K562 (cell line): ENCODE measurements around the gene YJU2.

Source experiments
- FOXK1 ChIP-seq: sonication (generic); formaldehyde crosslinking; IDR thresholded peaks from 2 replicates; pipeline ENCODE4 v1.8.0; 2022; ENCODE audit warnings: missing genetic modification reagents, mild to moderate bottlenecking, borderline replicate concordance
- GTF2F1 ChIP-seq: IDR thresholded peaks from 2 replicates; pipeline ENCODE4 v1.6.1; 2011; ENCODE audit warnings: low read depth, low read length, improper control_type of control experiment
- MNT ChIP-seq, 2 experiments: fragments of 450-650 bp; conservative IDR thresholded peaks; 2 replicates each; pipeline ENCODE4 v1.6.1; 2017; ENCODE audit warnings: mild to moderate bottlenecking in 2 of 2, moderate library complexity in 2 of 2
- NEUROD1 ChIP-seq: fragments of 150-350 bp; IDR thresholded peaks from 2 replicates; pipeline ENCODE4 v1.6.1; 2014; ENCODE audit warnings: borderline replicate concordance, low read length, low read depth; ENCODE audit not compliant: partially characterized antibody
- POLR2A ChIP-seq: fragments of 450-650 bp; conservative IDR thresholded peaks from 2 replicates; pipeline ENCODE4 v1.6.1; 2016
- SP2 ChIP-seq: IDR thresholded peaks from 2 replicates; pipeline ENCODE4 v1.6.1; 2011; ENCODE audit warnings: mild to moderate bottlenecking, low read depth, low read length, moderate library complexity; ENCODE audit not compliant: poor library complexity, severe bottlenecking; ENCODE audit errors: extremely low read depth
- TF ChIP-seq, protein P1 (sequence below): fragments of 450-650 bp; IDR thresholded peaks from 2 replicates; pipeline ENCODE4 v1.6.1; 2018; ENCODE audit not compliant: partially characterized antibody
- TF ChIP-seq, protein P2 (sequence below), 3 experiments: IDR thresholded peaks in 2 of 3; conservative IDR thresholded peaks in 1 of 3; 2 replicates each; pipeline ENCODE4 v1.5.1; 2011 to 2012; ENCODE audit warnings: low read length in 3 of 3, mild to moderate bottlenecking in 3 of 3, control low read depth in 2 of 3, improper control_type of control experiment in 1 of 3, inconsistent platforms in 1 of 3, low read depth in 1 of 3, mixed read lengths in 1 of 3, moderate library complexity in 1 of 3; ENCODE audit not compliant: insufficient read depth in 2 of 3
- TF ChIP-seq, protein P3 (sequence below), 2 experiments: fragments of 150-350 bp in 1 of 2; IDR thresholded peaks; 2 replicates each; pipeline ENCODE4 v1.6.1; 2012 to 2016; ENCODE audit warnings: low read depth in 2 of 2, low read length in 2 of 2, mild to moderate bottlenecking in 1 of 2, moderate library complexity in 1 of 2
- TF ChIP-seq, protein P4 (sequence below): sonication (generic); formaldehyde crosslinking; IDR thresholded peaks from 2 replicates; pipeline ENCODE4 v1.8.0; 2022; ENCODE audit warnings: missing genetic modification reagents, mild to moderate bottlenecking, moderate library complexity, borderline replicate concordance

GRCh38 chr19:4295972-4296771 is 49.3 kb downstream of the YJU2 start:
- TF ChIP-seq, protein P1, sequence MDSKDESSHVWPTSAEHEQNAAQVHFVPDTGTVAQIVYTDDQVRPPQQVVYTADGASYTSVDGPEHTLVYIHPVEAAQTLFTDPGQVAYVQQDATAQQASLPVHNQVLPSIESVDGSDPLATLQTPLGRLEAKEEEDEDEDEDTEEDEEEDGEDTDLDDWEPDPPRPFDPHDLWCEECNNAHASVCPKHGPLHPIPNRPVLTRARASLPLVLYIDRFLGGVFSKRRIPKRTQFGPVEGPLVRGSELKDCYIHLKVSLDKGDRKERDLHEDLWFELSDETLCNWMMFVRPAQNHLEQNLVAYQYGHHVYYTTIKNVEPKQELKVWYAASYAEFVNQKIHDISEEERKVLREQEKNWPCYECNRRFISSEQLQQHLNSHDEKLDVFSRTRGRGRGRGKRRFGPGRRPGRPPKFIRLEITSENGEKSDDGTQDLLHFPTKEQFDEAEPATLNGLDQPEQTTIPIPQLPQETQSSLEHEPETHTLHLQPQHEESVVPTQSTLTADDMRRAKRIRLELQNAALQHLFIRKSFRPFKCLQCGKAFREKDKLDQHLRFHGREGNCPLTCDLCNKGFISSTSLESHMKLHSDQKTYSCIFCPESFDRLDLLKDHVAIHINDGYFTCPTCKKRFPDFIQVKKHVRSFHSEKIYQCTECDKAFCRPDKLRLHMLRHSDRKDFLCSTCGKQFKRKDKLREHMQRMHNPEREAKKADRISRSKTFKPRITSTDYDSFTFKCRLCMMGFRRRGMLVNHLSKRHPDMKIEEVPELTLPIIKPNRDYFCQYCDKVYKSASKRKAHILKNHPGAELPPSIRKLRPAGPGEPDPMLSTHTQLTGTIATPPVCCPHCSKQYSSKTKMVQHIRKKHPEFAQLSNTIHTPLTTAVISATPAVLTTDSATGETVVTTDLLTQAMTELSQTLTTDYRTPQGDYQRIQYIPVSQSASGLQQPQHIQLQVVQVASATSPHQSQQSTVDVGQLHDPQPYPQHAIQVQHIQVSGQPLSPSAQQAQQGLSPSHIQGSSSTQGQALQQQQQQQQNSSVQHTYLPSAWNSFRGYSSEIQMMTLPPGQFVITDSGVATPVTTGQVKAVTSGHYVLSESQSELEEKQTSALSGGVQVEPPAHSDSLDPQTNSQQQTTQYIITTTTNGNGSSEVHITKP = no peak
- TF ChIP-seq SP2 = no peak
- TF ChIP-seq NEUROD1 = no peak
- TF ChIP-seq, protein P2, sequence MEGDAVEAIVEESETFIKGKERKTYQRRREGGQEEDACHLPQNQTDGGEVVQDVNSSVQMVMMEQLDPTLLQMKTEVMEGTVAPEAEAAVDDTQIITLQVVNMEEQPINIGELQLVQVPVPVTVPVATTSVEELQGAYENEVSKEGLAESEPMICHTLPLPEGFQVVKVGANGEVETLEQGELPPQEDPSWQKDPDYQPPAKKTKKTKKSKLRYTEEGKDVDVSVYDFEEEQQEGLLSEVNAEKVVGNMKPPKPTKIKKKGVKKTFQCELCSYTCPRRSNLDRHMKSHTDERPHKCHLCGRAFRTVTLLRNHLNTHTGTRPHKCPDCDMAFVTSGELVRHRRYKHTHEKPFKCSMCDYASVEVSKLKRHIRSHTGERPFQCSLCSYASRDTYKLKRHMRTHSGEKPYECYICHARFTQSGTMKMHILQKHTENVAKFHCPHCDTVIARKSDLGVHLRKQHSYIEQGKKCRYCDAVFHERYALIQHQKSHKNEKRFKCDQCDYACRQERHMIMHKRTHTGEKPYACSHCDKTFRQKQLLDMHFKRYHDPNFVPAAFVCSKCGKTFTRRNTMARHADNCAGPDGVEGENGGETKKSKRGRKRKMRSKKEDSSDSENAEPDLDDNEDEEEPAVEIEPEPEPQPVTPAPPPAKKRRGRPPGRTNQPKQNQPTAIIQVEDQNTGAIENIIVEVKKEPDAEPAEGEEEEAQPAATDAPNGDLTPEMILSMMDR (IDR thresholded peaks at IDR 0.05 in 2 of 3, conservative IDR thresholded peaks at IDR 0.05 in 1 of 3; ENCODE audit: insufficient read depth in 2 of 3, low read depth in 1 of 3, low read length in 3 of 3) = no peak
- TF ChIP-seq, protein P3, sequence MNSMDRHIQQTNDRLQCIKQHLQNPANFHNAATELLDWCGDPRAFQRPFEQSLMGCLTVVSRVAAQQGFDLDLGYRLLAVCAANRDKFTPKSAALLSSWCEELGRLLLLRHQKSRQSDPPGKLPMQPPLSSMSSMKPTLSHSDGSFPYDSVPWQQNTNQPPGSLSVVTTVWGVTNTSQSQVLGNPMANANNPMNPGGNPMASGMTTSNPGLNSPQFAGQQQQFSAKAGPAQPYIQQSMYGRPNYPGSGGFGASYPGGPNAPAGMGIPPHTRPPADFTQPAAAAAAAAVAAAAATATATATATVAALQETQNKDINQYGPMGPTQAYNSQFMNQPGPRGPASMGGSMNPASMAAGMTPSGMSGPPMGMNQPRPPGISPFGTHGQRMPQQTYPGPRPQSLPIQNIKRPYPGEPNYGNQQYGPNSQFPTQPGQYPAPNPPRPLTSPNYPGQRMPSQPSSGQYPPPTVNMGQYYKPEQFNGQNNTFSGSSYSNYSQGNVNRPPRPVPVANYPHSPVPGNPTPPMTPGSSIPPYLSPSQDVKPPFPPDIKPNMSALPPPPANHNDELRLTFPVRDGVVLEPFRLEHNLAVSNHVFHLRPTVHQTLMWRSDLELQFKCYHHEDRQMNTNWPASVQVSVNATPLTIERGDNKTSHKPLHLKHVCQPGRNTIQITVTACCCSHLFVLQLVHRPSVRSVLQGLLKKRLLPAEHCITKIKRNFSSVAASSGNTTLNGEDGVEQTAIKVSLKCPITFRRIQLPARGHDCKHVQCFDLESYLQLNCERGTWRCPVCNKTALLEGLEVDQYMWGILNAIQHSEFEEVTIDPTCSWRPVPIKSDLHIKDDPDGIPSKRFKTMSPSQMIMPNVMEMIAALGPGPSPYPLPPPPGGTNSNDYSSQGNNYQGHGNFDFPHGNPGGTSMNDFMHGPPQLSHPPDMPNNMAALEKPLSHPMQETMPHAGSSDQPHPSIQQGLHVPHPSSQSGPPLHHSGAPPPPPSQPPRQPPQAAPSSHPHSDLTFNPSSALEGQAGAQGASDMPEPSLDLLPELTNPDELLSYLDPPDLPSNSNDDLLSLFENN (IDR thresholded peaks at IDR 0.05; ENCODE audit: low read depth in 2 of 2, low read length in 2 of 2) = no peak
- TF ChIP-seq GTF2F1 = no peak
- no peak for TF ChIP-seq FOXK1 (CRISPR knock-in tag)
- TF ChIP-seq POLR2A = no peak
- no peak for TF ChIP-seq MNT (conservative IDR thresholded peaks at IDR 0.05)
- TF ChIP-seq, protein P4, sequence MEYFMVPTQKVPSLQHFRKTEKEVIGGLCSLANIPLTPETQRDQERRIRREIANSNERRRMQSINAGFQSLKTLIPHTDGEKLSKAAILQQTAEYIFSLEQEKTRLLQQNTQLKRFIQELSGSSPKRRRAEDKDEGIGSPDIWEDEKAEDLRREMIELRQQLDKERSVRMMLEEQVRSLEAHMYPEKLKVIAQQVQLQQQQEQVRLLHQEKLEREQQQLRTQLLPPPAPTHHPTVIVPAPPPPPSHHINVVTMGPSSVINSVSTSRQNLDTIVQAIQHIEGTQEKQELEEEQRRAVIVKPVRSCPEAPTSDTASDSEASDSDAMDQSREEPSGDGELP (CRISPR knock-in tag) = no peak
